ENCODE data around the gene SLC40A1. TPM values are rescaled to one million over a fixed set of nuclear protein-coding genes. Genes with fewer than 3 reads are reported as not detected.

The SLC40A1 gene
- total and polyA plus RNA-seq, 3 donors from 2014 or later, result 52.3 to 64.0 (median 58.7) TPM

DNA sequence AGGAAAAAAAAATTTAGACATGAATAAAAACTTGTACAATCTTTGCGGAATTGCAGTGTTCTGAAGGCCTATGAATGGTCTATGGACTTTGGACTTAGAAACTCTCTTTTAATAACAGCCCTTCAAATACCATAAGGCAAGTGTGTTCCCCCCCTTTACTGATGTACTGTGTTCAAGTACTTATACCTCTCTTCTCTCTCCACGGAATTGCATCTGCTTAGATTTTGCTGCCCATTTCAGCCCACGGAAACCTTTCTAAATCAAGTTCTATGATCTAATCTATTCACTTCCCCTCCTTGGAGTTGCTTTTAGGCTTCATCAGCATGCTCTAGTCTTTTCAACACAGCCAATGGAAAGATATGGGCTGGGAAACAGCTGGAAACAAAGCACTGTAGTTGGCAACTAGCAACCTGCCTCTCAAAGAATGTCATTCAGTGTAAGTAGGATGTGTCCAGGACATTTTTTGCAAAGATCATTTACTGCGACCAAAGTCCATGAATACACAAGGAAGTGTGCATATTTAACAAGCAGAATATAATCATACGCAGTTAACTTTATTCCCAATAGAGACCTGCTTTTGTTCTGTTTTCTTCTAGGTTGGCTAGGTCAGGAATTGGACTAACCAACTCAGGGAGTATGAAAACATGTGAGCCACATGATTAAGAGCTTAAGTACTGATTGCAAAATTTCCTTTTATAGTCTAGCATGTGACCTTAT, 58.0 kb downstream of the SLC40A1 start:
- TF ChIP-seq CTCF (IDR thresholded peaks at IDR 0.05) (no peak), POLR2A (IDR thresholded peaks at IDR 0.05) (no peak)
- H3K27me3 ChIP-seq, result no peaks in the 10 kb centered on the region
- H3K9me3 ChIP-seq, result no peaks in the 10 kb centered on the region
- H3K4me1 ChIP-seq, result no peaks in the 10 kb centered on the region
- H3K27ac ChIP-seq, result no peak overlapping the region
- WGBS, 2 donors, result 68 to 70% methylated on average over 5 of the region's 5 CpGs
- no peak overlapping the region for H3K4me3 ChIP-seq
- no peak for DNase-seq
- H3K36me3 ChIP-seq (ENCODE audit: low read depth, missing control alignments), result no peaks in the 10 kb centered on the region
- intact Hi-C loops (cut with DNase I; ENCODE audit: low total_unique reads), result no loop called here

GRCh38 chr2:189521699-189522434, 58.7 kb downstream of the SLC40A1 start:
- DNase-seq, result no peak
- WGBS, 2 donors, result 90 to 93% methylated on average over 2 of the region's 2 CpGs

DNA sequence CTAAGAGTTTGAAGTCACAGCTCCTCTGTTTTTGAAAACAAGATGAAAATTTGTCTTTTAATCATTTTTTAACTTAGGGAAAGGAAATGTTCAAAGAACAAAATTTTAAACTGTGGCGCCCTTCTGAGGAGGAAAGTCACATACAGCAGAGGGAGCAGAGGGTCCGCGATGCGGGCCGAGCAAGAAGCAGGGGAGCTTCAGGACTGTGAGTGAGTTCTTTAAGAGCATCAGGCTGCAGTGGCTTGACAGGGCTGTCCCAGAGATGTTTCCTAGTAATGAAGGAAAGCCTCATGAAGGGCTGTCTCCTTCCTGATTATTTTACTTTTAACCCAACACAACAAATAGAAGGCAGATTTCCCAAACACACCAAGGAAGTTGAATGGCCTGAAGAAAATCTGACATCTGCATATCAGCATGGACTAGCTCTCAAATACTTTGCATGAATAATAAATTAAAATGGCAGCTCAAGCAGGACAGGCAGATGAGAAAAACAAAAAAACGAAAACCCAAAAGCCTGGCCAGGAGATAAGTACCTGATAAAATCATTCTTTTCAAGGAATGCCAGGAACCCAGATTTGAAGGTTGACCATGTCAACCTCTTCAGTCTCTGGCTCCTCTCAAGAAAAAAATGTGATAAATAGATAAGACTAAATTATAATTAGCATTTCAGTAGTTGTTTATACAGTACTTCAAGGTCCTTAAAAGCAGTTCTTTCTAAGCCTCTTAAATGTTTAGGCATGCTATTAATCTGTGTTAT, 60.8 kb downstream of the SLC40A1 start:
- Histone ChIP-seq H3K4me1 (peaks cover under 1% of the 10 kb centered on the region), H3K9me3 (no peaks in the 10 kb centered on the region), H3K27ac (no peak overlapping the region), H3K36me3 (ENCODE audit: low read depth, missing control alignments) (no peaks in the 10 kb centered on the region), H3K4me3 (no peak overlapping the region), H3K27me3 (no peaks in the 10 kb centered on the region)
- TF ChIP-seq POLR2A (IDR thresholded peaks at IDR 0.05) (no peak), CTCF (IDR thresholded peaks at IDR 0.05) (no peak)
- WGBS, 2 donors, result 63 to 64% methylated on average over 6 of the region's 6 CpGs
- intact Hi-C loops (cut with DNase I; ENCODE audit: low total_unique reads), result no loop called here
- no peak for DNase-seq

More at GRCh38 chr2:189521699-189522434, 58.7 kb downstream of the SLC40A1 start:
- no peaks in the 10 kb centered on the region for H3K27me3 ChIP-seq
- H3K36me3 ChIP-seq (ENCODE audit: low read depth, missing control alignments), result no peaks in the 10 kb centered on the region
- H3K4me1 ChIP-seq, result no peaks in the 10 kb centered on the region
- H3K9me3 ChIP-seq, result no peaks in the 10 kb centered on the region
- no peak overlapping the region for H3K4me3 ChIP-seq
- no peak for TF ChIP-seq CTCF (IDR thresholded peaks at IDR 0.05)
- no peak for TF ChIP-seq POLR2A (IDR thresholded peaks at IDR 0.05)
- intact Hi-C loops (cut with DNase I; ENCODE audit: low total_unique reads), result no loop called here
- no peak overlapping the region for H3K27ac ChIP-seq

- no peaks in the 10 kb centered on the region for H3K27me3 ChIP-seq
- intact Hi-C loops (cut with DNase I; ENCODE audit: low total_unique reads), result no loop called here
- TF ChIP-seq POLR2A (IDR thresholded peaks at IDR 0.05), result no peak
- DNase-seq, result no peak
- peaks cover 15% of the 10 kb centered on the region for H3K4me1 ChIP-seq
- H3K27ac ChIP-seq, result no peak overlapping the region
- H3K36me3 ChIP-seq (ENCODE audit: low read depth, missing control alignments), result no peaks in the 10 kb centered on the region
- 86 to 93% methylated on average over 6 of the region's 6 CpGs for WGBS, 2 donors
- no peak overlapping the region for H3K4me3 ChIP-seq
- no peaks in the 10 kb centered on the region for H3K9me3 ChIP-seq
Measured at GRCh38 chr2:189517847-189518535, 62.6 kb downstream of the SLC40A1 start.
